LNCaP clone FGC (cell line): Measurements from ENCODE around the gene TM2D3.

Source experiments
- DNase-seq: peaks from one replicate; pipeline ENCODE4 v3.0.0-alpha.2; 2011; ENCODE audit warnings: low read depth
- H3K4me3 ChIP-seq: 2 replicates; pipeline ENCODE4 v1.5.1; 2011; ENCODE audit warnings: mild to moderate bottlenecking, low read depth, low read length, control low read depth
- CTCF ChIP-seq: IDR thresholded peaks from 2 replicates; pipeline ENCODE4 v1.5.1; 2012; ENCODE audit warnings: mild to moderate bottlenecking; ENCODE audit not compliant: control insufficient read depth, insufficient read depth; ENCODE audit errors: extremely low read depth

Gene TM2D3, protein sequence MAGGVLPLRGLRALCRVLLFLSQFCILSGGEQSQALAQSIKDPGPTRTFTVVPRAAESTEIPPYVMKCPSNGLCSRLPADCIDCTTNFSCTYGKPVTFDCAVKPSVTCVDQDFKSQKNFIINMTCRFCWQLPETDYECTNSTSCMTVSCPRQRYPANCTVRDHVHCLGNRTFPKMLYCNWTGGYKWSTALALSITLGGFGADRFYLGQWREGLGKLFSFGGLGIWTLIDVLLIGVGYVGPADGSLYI

GRCh38 chr15:101652098-101652785 is at the start of gene TM2D3:
Gene TM2D3, minus strand, starts transcription at chr15:101652381. Its CDS starts 20 bp downstream, at chr15:101652361.
- peak within 1 kb of the TSS; percentile 76 for H3K4me3 ChIP-seq
- peak; percentile 42 for DNase-seq
- peak; percentile 67 for TF ChIP-seq CTCF

- no peak for TF ChIP-seq CTCF
- H3K4me3 ChIP-seq, result no peak overlapping the region
- no peak for DNase-seq
Measured at GRCh38 chr15:101698314-101698713, 46.1 kb upstream of the TM2D3 start.

DNA sequence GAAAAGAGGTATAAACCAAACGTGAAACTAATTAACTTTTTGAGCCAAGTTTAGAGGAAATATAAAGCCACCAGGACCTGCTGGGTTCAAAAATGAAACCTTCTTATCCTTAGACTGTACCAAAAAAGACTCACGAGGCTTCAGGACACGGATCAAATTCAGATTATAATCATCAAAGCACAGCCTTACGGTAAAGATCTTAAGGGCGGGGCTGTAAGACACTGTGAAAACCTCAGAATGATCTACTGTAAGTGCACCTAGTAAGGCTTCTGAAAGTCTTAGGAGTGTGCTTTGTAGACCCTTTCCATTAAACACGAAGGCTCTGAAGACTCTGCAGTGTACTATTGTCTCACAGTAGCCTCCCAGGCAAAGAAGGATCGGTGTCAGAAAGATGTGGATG is 45.3 kb upstream of the TM2D3 start:
- DNase-seq, result no peak
- no peak for TF ChIP-seq CTCF
- H3K4me3 ChIP-seq, result no peak overlapping the region

DNA sequence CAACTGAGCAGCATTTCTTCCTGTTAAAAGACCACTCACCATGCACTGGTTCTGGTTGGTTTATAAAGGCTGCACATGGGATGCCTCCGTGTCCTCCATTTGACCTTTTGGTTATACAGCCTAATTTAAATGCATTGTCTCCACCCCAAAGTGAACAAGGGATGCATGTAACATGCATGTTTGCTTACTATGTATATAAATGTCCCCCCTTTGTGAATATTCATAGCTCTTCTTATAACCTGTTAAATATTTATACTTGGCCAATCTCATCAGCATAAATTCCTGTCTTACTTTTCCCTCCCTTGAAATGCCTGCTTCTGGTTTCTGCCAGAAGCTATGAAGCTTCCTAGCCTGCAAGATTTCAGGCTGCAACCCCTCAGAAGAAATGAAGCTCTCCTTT is 44.6 kb upstream of the TM2D3 start:
- TF ChIP-seq CTCF, result no peak
- no peak overlapping the region for H3K4me3 ChIP-seq
- DNase-seq, result no peak

DNA sequence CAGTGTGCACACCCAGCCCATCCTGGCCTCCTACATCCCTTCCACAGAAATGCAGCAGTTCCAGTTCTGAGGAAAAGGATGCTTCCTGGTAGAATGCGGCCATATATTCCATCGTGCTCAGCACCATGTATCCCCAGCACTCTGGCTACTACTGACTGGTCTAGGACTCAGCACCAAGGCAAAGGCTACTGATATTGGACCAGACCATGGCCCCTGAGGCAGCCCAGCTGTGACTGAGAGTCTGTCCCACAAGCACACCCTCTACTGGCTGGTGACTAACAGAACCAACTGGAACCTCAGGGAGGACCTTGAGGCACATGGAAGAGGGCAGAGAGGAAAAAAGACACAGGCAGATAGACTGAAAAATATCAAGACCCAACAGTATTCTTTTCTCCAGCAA is 42.1 kb upstream of the TM2D3 start:
- TF ChIP-seq CTCF, result 0 out of 2 replicates have a peak, but pooled peaks have one; percentile 7
- no peak for DNase-seq
- no peak overlapping the region for H3K4me3 ChIP-seq

GRCh38 chr15:101692801-101693598 is 40.8 kb upstream of the TM2D3 start:
- no peak for DNase-seq
- H3K4me3 ChIP-seq, result no peak overlapping the region
- TF ChIP-seq CTCF, result no peak
